HG02943 (cell line): ENCODE measurements around the gene CETN1.

ENCODE experiments used
- ATAC-seq: cut with Tn5 transposase; IDR thresholded peaks from one replicate; pipeline ENCODE4 v1.9.1; 2021; ENCODE audit warnings: mild to moderate bottlenecking, low read depth, moderate library complexity; ENCODE audit not compliant: unreplicated experiment

Gene CETN1

GRCh38 chr18:580154-580553, at the start of gene CETN1:
Gene CETN1, plus strand, starts transcription at chr18:580380. Its CDS starts 29 bp downstream, at chr18:580409.
- no peak for ATAC-seq

GRCh38 chr18:532018-532417, 48.2 kb upstream of the CETN1 start:
- no peak for ATAC-seq

- ATAC-seq, result no peak
Measured at GRCh38 chr18:532632-533031, 47.5 kb upstream of the CETN1 start.

GRCh38 chr18:533995-534601, 46.1 kb upstream of the CETN1 start:
- ATAC-seq, result no peak

GRCh38 chr18:543447-544078, 36.6 kb upstream of the CETN1 start:
- ATAC-seq, result no peak

GRCh38 chr18:549967-550366, 30.2 kb upstream of the CETN1 start:
- ATAC-seq, result no peak

GRCh38 chr18:551404-552061, 28.6 kb upstream of the CETN1 start:
- ATAC-seq, result peak; percentile 95

- no peak for ATAC-seq
Measured at GRCh38 chr18:555705-556457, 24.3 kb upstream of the CETN1 start.

GRCh38 chr18:564708-565561, 15.2 kb upstream of the CETN1 start:
- ATAC-seq, result no peak

GRCh38 chr18:565562-566061, 14.6 kb upstream of the CETN1 start:
- no peak for ATAC-seq

GRCh38 chr18:567122-567521, 13.1 kb upstream of the CETN1 start:
- no peak for ATAC-seq

- ATAC-seq, result no peak
Measured at GRCh38 chr18:568731-569130, 11.4 kb upstream of the CETN1 start.

- ATAC-seq, result no peak
Measured at GRCh38 chr18:570256-570655, 9.9 kb upstream of the CETN1 start.

- ATAC-seq, result no peak
Measured at GRCh38 chr18:570697-571096, 9.5 kb upstream of the CETN1 start.

- ATAC-seq, result no peak
Measured at GRCh38 chr18:572091-572830, 7.9 kb upstream of the CETN1 start.

GRCh38 chr18:572831-573289, 7.3 kb upstream of the CETN1 start:
- ATAC-seq, result no peak

- ATAC-seq, result no peak
Measured at GRCh38 chr18:573385-573784, 6.8 kb upstream of the CETN1 start.

GRCh38 chr18:574149-574860, 5.9 kb upstream of the CETN1 start:
- no peak for ATAC-seq
